DOHH2 (cell line): ENCODE data around the gene C17orf58.
"Not testable (repeated sequence)": the region's sequence is repeated elsewhere in the genome, so short reads cannot be mapped to it uniquely, and the experiment has no call there.

Experiments used
- H3F3A ChIP-seq: fragments of 200-600 bp; sonication (generic), shearing (Covaris generic); 2 replicates; pipeline ENCODE4 v1.6.0; 2016; ENCODE audit warnings: antibody characterized with exemption, mild to moderate bottlenecking; ENCODE audit not compliant: control insufficient read depth, insufficient read depth
- H3K27ac ChIP-seq: fragments of 200-600 bp; sonication (generic); 2 replicates; pipeline ENCODE4 v1.5.1; 2014; ENCODE audit warnings: low read depth, mild to moderate bottlenecking, low read length, moderate library complexity
- H3K27me3 ChIP-seq: fragments of 200-600 bp; sonication (generic); 2 replicates; pipeline ENCODE4 v1.6.1; 2014; ENCODE audit warnings: mild to moderate bottlenecking, low read length, mixed read lengths; ENCODE audit not compliant: control insufficient read depth
- H3K36me3 ChIP-seq: fragments of 200-600 bp; sonication (generic); 2 replicates; pipeline ENCODE4 v1.6.1; 2014; ENCODE audit warnings: mild to moderate bottlenecking, low read length, moderate library complexity, mixed read lengths; ENCODE audit not compliant: control insufficient read depth
- H3K4me1 ChIP-seq: fragments of 200-600 bp; sonication (generic); 2 replicates; pipeline ENCODE4 v1.6.1; 2014; ENCODE audit warnings: mild to moderate bottlenecking, low read length, mixed read lengths; ENCODE audit not compliant: control insufficient read depth
- H3K4me2 ChIP-seq: fragments of 200-600 bp; sonication (generic); 2 replicates; pipeline ENCODE4 v1.6.0; 2014; ENCODE audit warnings: mild to moderate bottlenecking, low read length, moderate library complexity
- H3K4me3 ChIP-seq: fragments of 200-600 bp; sonication (generic); 2 replicates; pipeline ENCODE4 v1.5.1; 2014; ENCODE audit warnings: mild to moderate bottlenecking, low read length, mixed read lengths
- H3K79me2 ChIP-seq: fragments of 200-600 bp; sonication (generic); 2 replicates; pipeline ENCODE4 v1.6.1; 2014; ENCODE audit warnings: mild to moderate bottlenecking, low read length, mixed read lengths; ENCODE audit not compliant: control insufficient read depth
- H3K9me2 ChIP-seq: fragments of 200-600 bp; sonication (generic); replicated peaks from 2 replicates; pipeline ENCODE4 v1.6.1; 2014; ENCODE audit warnings: mild to moderate bottlenecking, low read length, mixed read lengths; ENCODE audit not compliant: control insufficient read depth
- H3K9me3 ChIP-seq: fragments of 200-600 bp; sonication (generic); 2 replicates; pipeline ENCODE4 v1.6.1; 2014; ENCODE audit warnings: antibody characterized with exemption, low read length, mixed read lengths; ENCODE audit not compliant: control insufficient read depth, insufficient read depth
- H4K20me1 ChIP-seq: fragments of 200-600 bp; sonication (generic); 2 replicates; pipeline ENCODE4 v1.6.0; 2014; ENCODE audit warnings: low read depth, mild to moderate bottlenecking, antibody characterized with exemption, low read length, moderate library complexity; ENCODE audit not compliant: control insufficient read depth, insufficient read depth
- EZH2phosphoT487 ChIP-seq: fragments of 200-600 bp; sonication (generic); IDR thresholded peaks from 2 replicates; pipeline ENCODE4 v1.6.1; 2017; ENCODE audit warnings: borderline replicate concordance, mild to moderate bottlenecking, antibody characterized with exemption, low read length, moderate library complexity, mixed read lengths
- TF ChIP-seq, protein P1 (sequence below): fragments of 200-600 bp; sonication (generic); IDR thresholded peaks from one replicate; pipeline ENCODE4 v1.5.1; 2014; ENCODE audit warnings: antibody characterized with exemption, mild to moderate bottlenecking, low read depth, low read length; ENCODE audit not compliant: poor library complexity, severe bottlenecking

C17orf58 gene

DNA sequence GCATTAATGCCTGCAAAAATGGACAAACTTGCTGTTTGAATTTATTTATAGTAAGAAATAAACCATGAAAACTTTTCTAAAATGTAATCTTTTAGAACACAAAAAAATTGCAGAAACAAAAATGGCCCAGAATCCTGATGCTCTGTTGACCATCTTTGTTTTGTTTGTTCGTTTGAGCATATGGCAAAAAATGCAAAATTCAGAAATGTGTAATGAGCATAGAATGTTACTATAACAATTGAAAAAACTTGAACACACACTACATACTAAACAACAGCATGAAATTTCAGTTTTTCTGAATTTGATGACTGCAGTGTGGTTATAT lies 38.1 kb upstream of the C17orf58 start:
- H3F3A ChIP-seq = peaks cover 16% of the 10 kb centered on the region
- peaks cover 26% of the 10 kb centered on the region for H3K4me1 ChIP-seq
- H3K4me2 ChIP-seq = peak overlapping the region; percentile 71
- no peaks in the 10 kb centered on the region for H3K9me3 ChIP-seq
- peak overlapping the region; percentile 63 for H3K4me3 ChIP-seq
- TF ChIP-seq EZH2phosphoT487 = no peak
- TF ChIP-seq, protein P1, sequence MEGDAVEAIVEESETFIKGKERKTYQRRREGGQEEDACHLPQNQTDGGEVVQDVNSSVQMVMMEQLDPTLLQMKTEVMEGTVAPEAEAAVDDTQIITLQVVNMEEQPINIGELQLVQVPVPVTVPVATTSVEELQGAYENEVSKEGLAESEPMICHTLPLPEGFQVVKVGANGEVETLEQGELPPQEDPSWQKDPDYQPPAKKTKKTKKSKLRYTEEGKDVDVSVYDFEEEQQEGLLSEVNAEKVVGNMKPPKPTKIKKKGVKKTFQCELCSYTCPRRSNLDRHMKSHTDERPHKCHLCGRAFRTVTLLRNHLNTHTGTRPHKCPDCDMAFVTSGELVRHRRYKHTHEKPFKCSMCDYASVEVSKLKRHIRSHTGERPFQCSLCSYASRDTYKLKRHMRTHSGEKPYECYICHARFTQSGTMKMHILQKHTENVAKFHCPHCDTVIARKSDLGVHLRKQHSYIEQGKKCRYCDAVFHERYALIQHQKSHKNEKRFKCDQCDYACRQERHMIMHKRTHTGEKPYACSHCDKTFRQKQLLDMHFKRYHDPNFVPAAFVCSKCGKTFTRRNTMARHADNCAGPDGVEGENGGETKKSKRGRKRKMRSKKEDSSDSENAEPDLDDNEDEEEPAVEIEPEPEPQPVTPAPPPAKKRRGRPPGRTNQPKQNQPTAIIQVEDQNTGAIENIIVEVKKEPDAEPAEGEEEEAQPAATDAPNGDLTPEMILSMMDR = no peak
- H3K9me2 ChIP-seq = no peaks in the 10 kb centered on the region
- no peak overlapping the region for H3K27ac ChIP-seq
- H3K27me3 ChIP-seq = no peaks in the 10 kb centered on the region
- H4K20me1 ChIP-seq = peaks cover 13% of the 10 kb centered on the region
- H3K36me3 ChIP-seq = peaks cover 38% of the 10 kb centered on the region
- H3K79me2 ChIP-seq = peaks cover 38% of the 10 kb centered on the region

- peaks cover 34% of the 10 kb centered on the region for H3K79me2 ChIP-seq
- H3K4me1 ChIP-seq = peaks cover 26% of the 10 kb centered on the region
- H3K9me2 ChIP-seq = no peaks in the 10 kb centered on the region
- H3K4me2 ChIP-seq = peak overlapping the region; percentile 71
- H3F3A ChIP-seq = peaks cover 16% of the 10 kb centered on the region
- no peaks in the 10 kb centered on the region for H3K27me3 ChIP-seq
- H3K27ac ChIP-seq = no peak overlapping the region
- peak overlapping the region; percentile 63; the same call in 1 of the 2 replicates for H3K4me3 ChIP-seq
- H3K36me3 ChIP-seq = peaks cover 33% of the 10 kb centered on the region
- H4K20me1 ChIP-seq = peaks cover 13% of the 10 kb centered on the region
- no peaks in the 10 kb centered on the region for H3K9me3 ChIP-seq
- TF ChIP-seq EZH2phosphoT487 = no peak
- TF ChIP-seq, protein P1 = no peak
Measured at GRCh38 chr17:68033636-68034451, 37.6 kb upstream of the C17orf58 start.

DNA sequence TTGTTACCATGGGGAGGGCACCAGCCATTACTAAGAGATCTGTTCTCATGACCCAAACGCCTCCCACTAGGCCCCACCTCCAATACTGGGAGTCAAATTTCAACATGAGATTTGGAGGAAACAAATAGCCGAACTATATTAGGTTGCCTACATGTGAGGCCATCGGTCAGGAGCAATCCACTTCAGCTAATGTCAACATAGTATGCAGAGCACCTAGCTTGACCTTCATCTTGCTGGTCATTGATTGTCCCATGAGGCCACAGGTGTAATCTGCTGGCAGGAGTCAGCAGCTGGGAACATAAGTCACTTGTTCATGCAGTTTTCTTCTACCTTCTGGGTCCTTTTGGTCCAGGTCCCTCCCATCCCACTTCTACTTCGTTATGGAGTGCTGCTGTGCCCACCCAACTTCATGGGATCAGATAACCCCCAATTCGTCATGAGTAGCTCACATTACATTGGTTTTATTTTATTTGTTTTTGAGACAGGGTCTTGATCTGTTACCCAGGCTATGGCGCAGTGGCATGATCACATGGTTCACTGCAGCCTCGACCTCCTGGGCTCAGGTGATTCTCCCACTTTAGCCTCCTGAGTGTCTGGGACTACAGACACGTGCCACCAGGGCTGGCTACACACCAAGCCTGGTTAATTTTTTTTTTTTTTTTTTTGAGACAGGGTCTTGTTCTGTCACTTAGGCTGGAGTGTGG lies 33.4 kb upstream of the C17orf58 start:
- Histone ChIP-seq H3F3A (0 out of 2 replicates have a peak, but pooled peaks cover 2% of the 10 kb centered on the region), H3K27me3 (no peaks in the 10 kb centered on the region), H3K9me3 (no peaks in the 10 kb centered on the region), H3K4me1 (peaks cover 12% of the 10 kb centered on the region), H3K79me2 (no peaks in the 10 kb centered on the region), H3K9me2 (no peaks in the 10 kb centered on the region), H4K20me1 (no peaks in the 10 kb centered on the region), H3K36me3 (no peaks in the 10 kb centered on the region), H3K27ac (no peak overlapping the region), H3K4me2 (no peak overlapping the region), H3K4me3 (no peak overlapping the region)
- no peak for TF ChIP-seq EZH2phosphoT487

- H3K9me3 ChIP-seq, H3K9me2 ChIP-seq, H3K27ac ChIP-seq, H4K20me1 ChIP-seq, H3F3A ChIP-seq, H3K36me3 ChIP-seq, H3K4me3 ChIP-seq, H3K79me2 ChIP-seq, H3K27me3 ChIP-seq, H3K4me2 ChIP-seq: not testable (repeated sequence)
- peaks cover 13% of the 10 kb centered on the region for H3K4me1 ChIP-seq
- TF ChIP-seq, protein P1 = peak; percentile 47
Measured at GRCh38 chr17:68022547-68022946, 26.3 kb upstream of the C17orf58 start.
